T-cell (primary cell): ENCODE measurements around the gene MEST. TPM values are rescaled to one million over a fixed set of nuclear protein-coding genes. Genes with fewer than 3 reads are reported as not detected.
"Not testable (repeated sequence)": the region's sequence is repeated elsewhere in the genome, so short reads cannot be mapped to it uniquely, and the experiment has no call there.

Source experiments
- ATAC-seq, 4 experiments: fragments of 200-7000 bp in 3 of 4; fragments of 150-1000 bp in 1 of 4; cut with Tn5 transposase; replicated peaks in 1 of 4; 1 replicate in 3 of 4; 2 replicates in 1 of 4; pipeline ENCODE4 v1.10.0; 2021; ENCODE audit warnings: moderate library complexity in 3 of 4, mild to moderate bottlenecking in 2 of 4, moderate number of reproducible peaks in 1 of 4
- CTCF ChIA-PET, 2 donors: fragments of 300-600 bp; sonication (Branson Sonifier 250); formaldehyde crosslinking; loops; one replicate each; lab custom pipeline; 2022; ENCODE audit warnings: antibody characterized with exemption in 2 of 2; lab: Charles Lee
- POLR2A ChIA-PET, 2 donors: fragments of 300-600 bp; sonication (Branson Sonifier 250); formaldehyde crosslinking; loops; one replicate each; lab custom pipeline; 2022; ENCODE audit warnings: antibody characterized with exemption in 2 of 2; lab: Charles Lee
- DNase-seq, 35 experiments: peaks; one replicate each; pipeline versions ENCODE4 v3.0.0 to v3.0.0-alpha.2; 2013 to 2023
- H3K27ac ChIP-seq: one replicate; pipeline ENCODE4 v1.5.1; 2013; ENCODE audit warnings: low read length
- H3K27me3 ChIP-seq, 2 experiments: replicated peaks in 1 of 2; 1 replicate in 1 of 2; 2 replicates in 1 of 2; pipeline versions ENCODE4 v1.6.1 to v1.7.0; 2013; ENCODE audit warnings: low read length in 1 of 2, mixed read lengths in 1 of 2; ENCODE audit not compliant: control insufficient read depth in 2 of 2, insufficient read depth in 2 of 2; ENCODE audit errors: extremely low read depth in 1 of 2
- H3K36me3 ChIP-seq, 2 donors: 1 replicate in 1 of 2; 2 replicates in 1 of 2; pipeline versions ENCODE4 v1.6.1 to v1.7.0; 2013; ENCODE audit warnings: low read length in 1 of 2; ENCODE audit not compliant: control insufficient read depth in 2 of 2, insufficient read depth in 1 of 2; ENCODE audit errors: extremely low read depth in 1 of 2
- H3K4me1 ChIP-seq, 2 experiments: 1 replicate in 1 of 2; 2 replicates in 1 of 2; pipeline versions ENCODE4 v1.6.1 to v1.7.0; 2013; ENCODE audit warnings: low read length in 2 of 2, mixed read lengths in 1 of 2; ENCODE audit not compliant: insufficient read depth in 2 of 2, control insufficient read depth in 1 of 2; ENCODE audit errors: extremely low read depth in 1 of 2
- H3K4me3 ChIP-seq, 2 donors: 1 replicate in 1 of 2; 2 replicates in 1 of 2; pipeline versions ENCODE4 v1.5.1 to v1.7.0; 2013; ENCODE audit warnings: mild to moderate bottlenecking in 2 of 2, low read length in 1 of 2, moderate library complexity in 1 of 2; ENCODE audit not compliant: control insufficient read depth in 1 of 2; ENCODE audit errors: extremely low read depth in 1 of 2
- H3K9me3 ChIP-seq: 2 replicates; pipeline ENCODE4 v1.7.0; 2013
- H3K27ac Mint-ChIP-seq, 2 donors: one replicate each; pipeline ENCODE4 v1.8.0; 2020 to 2021; ENCODE audit warnings: mild to moderate bottlenecking in 2 of 2, mixed read lengths in 2 of 2
- H3K27me3 Mint-ChIP-seq, 2 donors: one replicate each; pipeline ENCODE4 v1.8.0; 2021 to 2022; ENCODE audit warnings: mixed read lengths in 2 of 2
- H3K36me3 Mint-ChIP-seq: one replicate; pipeline ENCODE4 v1.8.0; 2021; ENCODE audit warnings: mixed read lengths
- H3K4me1 Mint-ChIP-seq, 3 donors: one replicate each; pipeline ENCODE4 v1.8.0; 2020 to 2022; ENCODE audit warnings: mixed read lengths in 3 of 3, mild to moderate bottlenecking in 1 of 3
- H3K4me3 Mint-ChIP-seq, 3 donors: one replicate each; pipeline ENCODE4 v1.8.0; 2020 to 2022; ENCODE audit warnings: mild to moderate bottlenecking in 3 of 3, mixed read lengths in 3 of 3, moderate library complexity in 3 of 3
- H3K9me3 Mint-ChIP-seq, 3 donors: one replicate each; pipeline ENCODE4 v1.8.0; 2020 to 2022; ENCODE audit warnings: mixed read lengths in 3 of 3
- WGBS: methylation state at CpG from one replicate; pipeline ENCODE4 v1.1.5; 2013; ENCODE audit warnings: missing lambda C conversion rate; ENCODE audit not compliant: insufficient coverage; 5-methylcytosine and 5-hydroxymethylcytosine counted together
- total RNA-seq, 35 experiments: library from RNA in 6 of 35; stranded (reverse) in 6 of 35; fragments of 120-200 nt in 1 of 35; gene quantifications; one replicate each; pipeline versions ENCODE4 v1.2.1 to v1.2.4 and lab custom pipeline; 2013 to 2026

The MEST gene, protein sequence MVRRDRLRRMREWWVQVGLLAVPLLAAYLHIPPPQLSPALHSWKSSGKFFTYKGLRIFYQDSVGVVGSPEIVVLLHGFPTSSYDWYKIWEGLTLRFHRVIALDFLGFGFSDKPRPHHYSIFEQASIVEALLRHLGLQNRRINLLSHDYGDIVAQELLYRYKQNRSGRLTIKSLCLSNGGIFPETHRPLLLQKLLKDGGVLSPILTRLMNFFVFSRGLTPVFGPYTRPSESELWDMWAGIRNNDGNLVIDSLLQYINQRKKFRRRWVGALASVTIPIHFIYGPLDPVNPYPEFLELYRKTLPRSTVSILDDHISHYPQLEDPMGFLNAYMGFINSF
- total RNA-seq (1 to 10 TPM; 3.1 to 8.2 (median 5.6) TPM), total RNA-seq (lab: John Stamatoyannopoulos, UW) (1.8 to 10.6 (median 5.0) reads per million in 29 experiments)
- 5.1 TPM for total RNA-seq (2013)

DNA sequence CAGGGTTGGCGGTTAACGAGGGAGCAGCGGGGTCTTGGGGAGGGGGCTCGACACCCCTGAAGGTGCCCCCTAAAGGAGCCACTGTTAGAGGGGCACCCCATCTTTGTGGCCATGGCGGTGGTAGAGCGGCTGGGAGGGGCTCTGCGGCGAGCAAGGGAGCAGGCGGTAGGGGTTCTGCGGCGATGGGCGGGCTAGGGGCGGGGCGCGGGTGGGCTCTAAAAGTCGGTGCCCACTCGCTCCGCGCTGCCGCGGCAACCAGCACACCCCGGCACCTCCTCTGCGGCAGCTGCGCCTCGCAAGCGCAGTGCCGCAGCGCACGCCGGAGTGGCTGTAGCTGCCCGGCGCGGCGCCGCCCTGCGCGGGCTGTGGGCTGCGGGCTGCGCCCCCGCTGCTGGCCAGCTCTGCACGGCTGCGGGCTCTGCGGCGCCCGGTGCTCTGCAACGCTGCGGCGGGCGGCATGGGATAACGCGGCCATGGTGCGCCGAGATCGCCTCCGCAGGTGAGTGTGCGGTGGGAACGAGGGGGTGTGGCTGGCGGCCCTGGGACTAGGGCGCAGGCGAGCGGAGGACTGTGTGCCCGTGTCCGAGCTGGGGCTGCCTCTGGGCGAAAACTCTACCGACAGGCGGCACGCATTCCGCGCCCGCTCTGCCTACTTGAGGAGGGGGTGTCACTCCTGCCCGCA, at the start of gene MEST:
TSS of gene MEST (plus strand) at position 245 of the 682 bp plus-strand sequence. CDS start at position 474, 229 bp downstream.
- DNase-seq = peak in 5 of 35 experiments; percentile 3 to 37 (median 12)
- ChIA-PET CTCF (no interaction called here), POLR2A (no interaction called here)
- H3K27me3 Mint-ChIP-seq = peaks cover 21 to 58% of the 10 kb centered on the region in 2 donors
- Histone ChIP-seq H3K4me3 (peak within 1 kb of the TSS; percentile 12 to 80), H3K27me3 (peaks cover 0 to 32% of the 10 kb centered on the region in 2 experiments), H3K9me3 (no peaks in the 10 kb centered on the region), H3K4me1 (peaks cover 5 to 25% of the 10 kb centered on the region in 2 experiments), H3K36me3 (no peaks in the 10 kb centered on the region), H3K27ac (no peak within 1 kb of the TSS)
- no peaks in the 10 kb centered on the region for H3K36me3 Mint-ChIP-seq
- no peak within 1 kb of the TSS for H3K27ac Mint-ChIP-seq
- ATAC-seq = peak; percentile 48 to 69 (median 56)
- peaks cover 11 to 25% (median 18%) of the 10 kb centered on the region in 3 donors for H3K4me1 Mint-ChIP-seq
- WGBS = 28% methylated on average over 62 of the region's 71 CpGs
- H3K4me3 Mint-ChIP-seq = peak within 1 kb of the TSS; percentile 58 to 80 (median 70)
- H3K9me3 Mint-ChIP-seq = no peaks in the 10 kb centered on the region

DNA sequence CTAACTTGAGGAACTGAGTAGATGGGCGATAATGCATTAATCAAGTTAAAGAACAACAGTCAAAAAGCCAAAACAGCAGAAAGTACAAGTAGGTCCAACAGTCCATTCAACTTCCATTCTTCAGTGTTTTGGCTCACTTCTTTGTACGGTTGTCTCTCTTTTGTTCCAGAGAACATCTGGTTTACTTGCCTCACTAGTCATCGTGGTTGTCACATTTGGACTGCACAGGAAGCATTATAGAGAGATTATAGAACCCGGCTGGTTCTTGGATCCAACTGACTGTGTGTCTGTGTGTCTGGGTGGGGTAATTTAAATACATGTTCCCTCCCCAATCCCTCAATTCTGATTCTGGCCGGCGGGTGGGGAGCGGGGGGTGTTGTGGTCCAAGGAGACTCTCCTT, 49.3 kb upstream of the MEST start:
- ChIA-PET CTCF (no interaction called here), POLR2A (interaction anchor here in 1 of 2 donors (0.6 kb wide), 1 partner anchor 818 kb away, joined by 3 read pairs; no protein-coding TSS in a partner anchor)
- peaks cover 32 to 37% (median 33%) of the 10 kb centered on the region in 3 donors for H3K4me1 Mint-ChIP-seq
- no peak overlapping the region for H3K4me3 Mint-ChIP-seq
- H3K9me3 Mint-ChIP-seq = peaks cover 0 to 3% (median 2%) of the 10 kb centered on the region in 3 donors
- peaks cover 0 to 5% of the 10 kb centered on the region in 2 donors for H3K27me3 Mint-ChIP-seq
- ATAC-seq = no peak
- H3K9me3 ChIP-seq = no peaks in the 10 kb centered on the region
- no peak overlapping the region for H3K4me3 ChIP-seq
- no peaks in the 10 kb centered on the region for H3K36me3 ChIP-seq
- H3K36me3 Mint-ChIP-seq = peaks cover 3% of the 10 kb centered on the region
- 100% methylated on average over 1 of the region's 7 CpGs for WGBS
- no peak overlapping the region for H3K27ac Mint-ChIP-seq
- H3K4me1 ChIP-seq = peaks cover 10 to 16% of the 10 kb centered on the region in 2 experiments
- no peak for DNase-seq
- H3K27ac ChIP-seq = no peak overlapping the region
- no peaks in the 10 kb centered on the region for H3K27me3 ChIP-seq

DNA sequence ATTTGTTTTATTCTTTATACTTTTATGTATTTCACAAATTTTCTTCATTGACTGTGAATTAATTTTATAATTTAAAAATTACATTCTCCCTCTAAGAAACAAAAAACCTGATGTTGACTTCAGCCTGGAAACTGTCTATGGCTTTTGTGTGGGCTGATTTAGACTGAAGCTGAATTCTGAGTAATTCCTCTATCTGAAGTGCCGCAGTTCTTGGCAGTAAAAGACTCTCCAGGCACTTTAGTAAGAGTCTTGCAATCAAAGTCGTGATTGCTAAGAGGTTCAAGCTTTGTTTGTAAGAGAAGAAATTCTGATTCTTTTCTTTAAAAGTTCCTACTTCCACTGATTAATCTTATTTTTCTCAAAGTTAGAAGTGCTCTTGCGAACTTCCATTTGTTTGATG, 47.7 kb upstream of the MEST start:
- Histone ChIP-seq H3K36me3 (no peaks in the 10 kb centered on the region), H3K4me1 (peaks cover 10 to 16% of the 10 kb centered on the region in 2 experiments), H3K9me3 (peaks cover 2% of the 10 kb centered on the region), H3K27me3 (no peaks in the 10 kb centered on the region), H3K27ac (no peak overlapping the region), H3K4me3 (no peak overlapping the region)
- DNase-seq (no peak), ATAC-seq (no peak)
- H3K4me3 Mint-ChIP-seq = no peak overlapping the region
- CTCF ChIA-PET = no interaction called here
- no peak overlapping the region for H3K27ac Mint-ChIP-seq
- no CpG with 5 or more reads among the region's 3 CpGs for WGBS
- peaks cover 7 to 13% (median 9%) of the 10 kb centered on the region in 3 donors for H3K9me3 Mint-ChIP-seq
- POLR2A ChIA-PET = no interaction called here
- peaks cover 7% of the 10 kb centered on the region for H3K36me3 Mint-ChIP-seq
- H3K27me3 Mint-ChIP-seq = peaks cover 0 to 8% of the 10 kb centered on the region in 2 donors
- peaks cover 25 to 33% (median 31%) of the 10 kb centered on the region in 3 donors for H3K4me1 Mint-ChIP-seq

DNA sequence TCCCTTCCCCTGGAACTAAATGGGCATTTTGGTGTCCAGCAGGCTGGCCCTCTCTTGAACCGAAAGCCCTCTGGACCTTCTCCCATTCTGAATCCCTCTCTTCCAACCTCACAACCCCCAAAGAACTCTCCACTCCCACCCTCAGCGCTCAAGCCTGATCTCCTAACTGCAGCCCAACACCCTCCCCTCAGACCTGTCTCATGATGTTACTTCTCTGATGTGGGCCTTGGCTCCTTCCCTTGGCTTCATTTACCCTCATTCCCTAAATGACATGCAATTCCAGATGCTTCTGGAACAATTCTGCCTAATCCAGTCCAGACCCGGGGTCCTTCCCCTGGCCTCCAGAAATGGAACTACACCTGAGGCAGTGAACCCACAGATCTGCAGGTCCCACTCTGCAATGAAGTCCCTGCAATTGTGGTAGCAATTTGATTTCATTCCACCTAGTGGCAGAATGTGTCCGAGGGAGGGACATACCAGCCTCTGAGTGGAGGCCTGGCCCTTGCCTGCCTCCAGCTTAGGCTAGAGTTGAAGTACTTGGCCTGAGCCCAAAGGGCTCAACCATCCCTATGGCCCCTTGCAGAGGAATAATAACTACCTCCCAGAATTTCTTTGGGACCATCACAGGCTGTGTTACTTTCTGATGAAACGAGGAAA, 47.0 kb upstream of the MEST start:
- Histone ChIP-seq H3K9me3 (peaks cover 2% of the 10 kb centered on the region), H3K4me1 (peaks cover 10 to 15% of the 10 kb centered on the region in 2 experiments), H3K27me3 (no peaks in the 10 kb centered on the region), H3K36me3 (no peaks in the 10 kb centered on the region), H3K27ac (no peak overlapping the region), H3K4me3 (no peak overlapping the region)
- 87% methylated on average over 4 of the region's 5 CpGs for WGBS
- ChIA-PET POLR2A (no interaction called here), CTCF (no interaction called here)
- Mint-ChIP-seq H3K36me3 (peaks cover 7% of the 10 kb centered on the region), H3K4me1 (peaks cover 20 to 27% (median 24%) of the 10 kb centered on the region in 3 donors), H3K27me3 (peaks cover 0 to 8% of the 10 kb centered on the region in 2 donors), H3K27ac (no peak overlapping the region), H3K9me3 (peaks cover 7 to 13% (median 9%) of the 10 kb centered on the region in 3 donors), H3K4me3 (no peak overlapping the region)
- no peak for DNase-seq
- ATAC-seq = no peak

DNA sequence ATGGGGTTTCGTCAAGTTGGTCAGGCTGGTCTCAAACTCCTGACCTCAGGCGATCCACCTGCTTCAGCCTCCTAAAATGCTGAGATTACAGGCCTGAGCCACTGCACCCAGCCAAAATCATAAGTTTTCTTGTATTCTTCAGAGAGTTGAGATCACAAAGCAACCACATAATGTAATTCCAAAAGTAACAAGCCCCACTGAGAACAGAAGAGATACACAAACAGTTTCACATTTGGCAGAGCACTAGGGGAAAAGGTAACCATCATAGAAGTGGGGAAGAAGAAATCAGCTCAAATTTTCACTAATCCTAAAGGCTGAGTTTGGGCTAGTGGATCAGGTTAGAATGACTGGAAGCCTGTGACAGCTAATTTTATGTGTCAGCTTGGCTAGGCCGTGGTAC, 45.6 kb upstream of the MEST start:
- H3K4me1 ChIP-seq = peaks cover 5 to 6% of the 10 kb centered on the region in 2 experiments
- Mint-ChIP-seq H3K4me1 (peaks cover 10 to 18% (median 11%) of the 10 kb centered on the region in 3 donors), H3K36me3 (peaks cover 7% of the 10 kb centered on the region), H3K27me3 (peaks cover 0 to 8% of the 10 kb centered on the region in 2 donors), H3K9me3 (peaks cover 7 to 13% (median 9%) of the 10 kb centered on the region in 3 donors), H3K27ac (no peak overlapping the region), H3K4me3 (no peak overlapping the region)
- ChIA-PET POLR2A (no interaction called here), CTCF (interaction anchor here in 1 of 2 donors (0.5 kb wide), 1 partner anchor 1100 kb away, joined by 4 read pairs; no protein-coding TSS in a partner anchor)
- no peaks in the 10 kb centered on the region for H3K36me3 ChIP-seq
- H3K27me3 ChIP-seq = no peaks in the 10 kb centered on the region
- DNase-seq (no peak), ATAC-seq (no peak)
- peaks cover 2% of the 10 kb centered on the region for H3K9me3 ChIP-seq
- 38% methylated on average over 1 of the region's 3 CpGs for WGBS
- no peak overlapping the region for H3K4me3 ChIP-seq
- no peak overlapping the region for H3K27ac ChIP-seq

DNA sequence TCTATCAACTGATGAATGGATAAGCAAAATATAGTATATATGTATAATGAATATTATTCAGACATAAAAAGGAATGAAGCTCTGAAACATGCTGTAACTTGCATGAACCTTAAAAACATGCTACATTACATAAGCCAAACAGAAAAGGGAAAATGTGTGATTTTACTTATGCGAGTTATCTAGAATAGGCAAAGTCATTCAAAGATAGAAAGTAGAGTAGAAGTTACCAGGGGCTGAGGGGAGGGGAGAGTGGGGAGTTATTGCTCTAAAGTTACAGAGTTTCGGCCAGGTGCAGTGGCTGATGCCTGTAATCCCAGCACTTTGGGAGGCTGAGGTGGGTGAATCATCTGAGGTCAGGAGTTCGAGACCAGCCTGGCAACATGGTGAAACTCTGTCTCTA, 40.5 kb upstream of the MEST start:
- H3K9me3 Mint-ChIP-seq = peaks cover 7 to 13% (median 9%) of the 10 kb centered on the region in 3 donors
- not testable (repeated sequence) for H3K36me3 ChIP-seq, H3K27me3 ChIP-seq, H3K4me1 ChIP-seq, H3K27ac ChIP-seq, H3K9me3 ChIP-seq, DNase-seq, H3K4me3 ChIP-seq, H3K36me3 Mint-ChIP-seq, H3K4me3 Mint-ChIP-seq, H3K27ac Mint-ChIP-seq, H3K27me3 Mint-ChIP-seq, ATAC-seq
- WGBS = 71% methylated on average over 1 of the region's 3 CpGs
- POLR2A ChIA-PET = interaction anchor here (0.6 to 0.9 kb wide), 2 partner anchors 24 to 316 kb away, joined by 8 to 10 read pairs; no protein-coding TSS in a partner anchor
- peaks cover 0 to 14% (median 3%) of the 10 kb centered on the region in 3 donors for H3K4me1 Mint-ChIP-seq
- CTCF ChIA-PET = interaction anchor here (0.6 kb wide), 2 partner anchors 355 to 1495 kb away, joined by 3 to 5 read pairs; no protein-coding TSS in a partner anchor
